Measurements from ENCODE around the gene VTI1B.
"Not testable (repeated sequence)": the region's sequence is repeated elsewhere in the genome, so short reads cannot be mapped to it uniquely, and the experiment has no call there.

The VTI1B gene

GRCh38 chr14:67633451-67634147 lies 40.8 kb downstream of the VTI1B start:
- no peak for DNase-seq

GRCh38 chr14:67630938-67631337 lies 43.5 kb downstream of the VTI1B start:
- DNase-seq = no peak

- no peak for DNase-seq
These were observed 44.2 kb downstream of the VTI1B start for GRCh38 chr14:67630186-67630585.

GRCh38 chr14:67627519-67627918 lies 46.9 kb downstream of the VTI1B start:
- no peak for DNase-seq

GRCh38 chr14:67626131-67626530 lies 48.3 kb downstream of the VTI1B start:
- DNase-seq = not testable (repeated sequence)

DNA sequence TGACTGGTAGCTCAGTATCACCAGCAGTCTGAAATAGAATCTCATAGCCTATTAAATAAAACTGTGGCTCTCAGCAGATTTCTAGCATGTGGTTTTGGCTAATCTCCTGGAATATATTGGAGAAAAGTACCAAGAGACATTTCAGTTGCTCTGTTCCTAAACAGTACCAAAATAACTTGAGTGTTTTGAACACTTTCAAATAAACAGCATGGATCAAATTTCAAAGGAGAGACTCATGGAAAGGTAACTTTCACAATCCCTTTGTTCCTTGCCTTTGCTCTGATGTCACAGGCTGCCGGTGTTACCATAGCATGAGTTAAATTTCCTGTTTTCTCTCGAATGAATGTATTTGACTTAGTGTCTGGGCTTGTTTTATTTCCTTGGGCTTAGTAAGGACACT lies 51.3 kb downstream of the VTI1B start:
- DNase-seq = no peak

GRCh38 chr14:67622675-67623074 lies 51.8 kb downstream of the VTI1B start:
- DNase-seq = peak in 27 of 58 donors; percentile 3 to 61 (median 18)

GRCh38 chr14:67620217-67620785 lies 54.1 kb downstream of the VTI1B start:
- peak in 31 of 58 donors; percentile 6 to 65 (median 24) for DNase-seq

DNA sequence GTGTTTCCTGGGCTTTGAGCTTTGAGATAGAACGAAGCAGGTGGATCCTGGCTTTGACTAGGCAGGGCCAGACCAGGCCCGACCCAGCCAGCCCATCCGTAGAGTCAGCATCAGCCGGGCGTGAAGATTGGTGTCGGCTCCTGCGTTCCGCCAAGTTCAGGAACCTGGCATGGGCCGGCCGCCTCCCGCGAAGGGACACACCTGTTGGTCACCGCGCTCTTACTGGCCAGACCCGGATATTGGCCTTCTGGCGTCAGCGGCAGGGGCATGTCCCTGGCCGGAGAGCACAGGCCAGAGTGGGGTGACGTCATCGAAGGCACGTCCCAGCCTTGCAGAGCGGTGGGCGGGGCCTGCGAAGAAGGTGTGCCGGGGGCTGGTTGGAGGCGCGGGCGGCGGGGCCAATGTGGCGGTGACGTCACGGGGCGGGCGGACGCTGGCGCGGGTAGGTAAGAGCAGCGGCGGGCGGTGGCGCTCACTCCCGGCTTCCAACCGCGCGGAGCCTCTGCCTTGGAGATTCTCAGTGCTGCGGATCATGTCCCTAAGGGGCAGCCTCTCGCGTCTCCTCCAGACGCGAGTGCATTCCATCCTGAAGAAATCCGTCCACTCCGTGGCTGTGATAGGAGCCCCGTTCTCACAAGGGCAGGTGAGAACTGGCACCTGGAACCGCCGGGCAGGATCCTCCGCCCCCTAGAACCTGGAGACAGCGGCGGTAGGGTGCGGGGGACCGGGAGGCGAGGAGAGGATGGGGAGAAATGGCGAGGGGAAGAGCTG lies 54.8 kb downstream of the VTI1B start, which contains the start of gene ARG2:
ARG2 (plus strand) TSS at position 475 of the 771 bp plus-strand sequence; CDS start at position 533, 58 bp downstream.
- DNase-seq = peak; percentile 27 to 98 (median 87)

GRCh38 chr14:67618617-67619063 lies 55.8 kb downstream of the VTI1B start:
- peak in 3 of 58 donors; percentile 2 to 56 (median 54) for DNase-seq

DNA sequence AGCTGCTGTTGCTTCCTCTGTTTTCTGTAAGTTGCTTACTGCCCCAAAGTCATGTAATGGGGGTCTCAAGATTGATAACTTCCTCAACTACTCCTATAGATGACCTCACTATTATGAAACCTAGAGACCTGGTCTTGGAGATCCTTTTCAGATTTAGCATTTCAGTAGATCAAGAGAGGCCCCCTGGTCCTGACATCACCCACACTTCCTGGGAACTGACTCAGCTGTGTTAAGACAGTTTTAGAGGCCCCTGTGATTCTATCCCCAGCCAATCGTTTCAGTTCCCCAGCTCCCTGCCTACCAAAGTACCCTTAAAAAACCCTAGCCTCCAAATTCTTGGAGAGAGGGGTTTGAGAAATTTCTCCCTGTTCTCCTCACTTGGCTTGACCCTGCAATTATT lies 63.9 kb downstream of the VTI1B start:
- DNase-seq = no peak

- DNase-seq = no peak
These were observed 64.7 kb downstream of the VTI1B start for GRCh38 chr14:67609642-67610310.

DNA sequence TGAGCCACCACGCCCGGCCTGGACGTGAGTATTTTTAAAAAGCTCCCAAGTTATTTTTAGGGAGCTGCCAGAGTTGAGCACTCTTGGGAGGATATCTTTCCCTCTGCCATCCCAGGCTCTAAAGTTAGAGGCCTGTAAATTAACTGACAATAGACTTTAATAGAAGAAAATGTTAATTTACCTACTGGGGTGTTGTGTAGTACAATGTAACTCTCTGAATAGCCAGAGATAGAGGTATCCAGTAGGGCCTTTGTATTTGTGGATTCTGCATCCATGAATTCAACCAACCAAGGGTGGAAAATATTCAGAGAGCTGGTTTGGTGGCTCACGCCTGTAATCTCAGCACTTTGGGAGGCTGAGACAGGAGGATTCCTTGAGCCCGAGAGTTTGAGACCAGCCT lies 66.8 kb downstream of the VTI1B start:
- no peak for DNase-seq

- no peak for DNase-seq
These were observed 71.4 kb downstream of the VTI1B start for GRCh38 chr14:67602995-67603545.

DNA sequence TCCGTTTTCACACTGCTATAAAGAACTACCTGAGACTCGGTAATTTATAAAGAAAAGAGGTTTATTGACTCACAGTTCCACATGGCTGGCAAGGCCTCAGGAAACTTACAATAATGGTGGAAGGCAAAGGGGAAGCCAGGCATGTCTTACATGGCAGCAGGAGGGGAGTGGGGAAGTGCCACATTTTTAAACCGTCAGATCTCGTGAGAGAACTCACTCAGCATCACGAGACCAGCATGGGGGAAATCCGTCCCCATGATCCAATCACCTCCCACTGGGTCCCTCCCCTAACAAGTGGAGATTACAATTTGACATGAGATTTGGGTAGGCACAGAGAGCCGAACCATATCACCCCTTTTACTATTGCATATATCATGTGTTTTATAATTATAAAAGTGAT lies 72.4 kb downstream of the VTI1B start:
- no peak for DNase-seq

GRCh38 chr14:67600562-67600974 lies 73.9 kb downstream of the VTI1B start:
- not testable (repeated sequence) for DNase-seq

DNA sequence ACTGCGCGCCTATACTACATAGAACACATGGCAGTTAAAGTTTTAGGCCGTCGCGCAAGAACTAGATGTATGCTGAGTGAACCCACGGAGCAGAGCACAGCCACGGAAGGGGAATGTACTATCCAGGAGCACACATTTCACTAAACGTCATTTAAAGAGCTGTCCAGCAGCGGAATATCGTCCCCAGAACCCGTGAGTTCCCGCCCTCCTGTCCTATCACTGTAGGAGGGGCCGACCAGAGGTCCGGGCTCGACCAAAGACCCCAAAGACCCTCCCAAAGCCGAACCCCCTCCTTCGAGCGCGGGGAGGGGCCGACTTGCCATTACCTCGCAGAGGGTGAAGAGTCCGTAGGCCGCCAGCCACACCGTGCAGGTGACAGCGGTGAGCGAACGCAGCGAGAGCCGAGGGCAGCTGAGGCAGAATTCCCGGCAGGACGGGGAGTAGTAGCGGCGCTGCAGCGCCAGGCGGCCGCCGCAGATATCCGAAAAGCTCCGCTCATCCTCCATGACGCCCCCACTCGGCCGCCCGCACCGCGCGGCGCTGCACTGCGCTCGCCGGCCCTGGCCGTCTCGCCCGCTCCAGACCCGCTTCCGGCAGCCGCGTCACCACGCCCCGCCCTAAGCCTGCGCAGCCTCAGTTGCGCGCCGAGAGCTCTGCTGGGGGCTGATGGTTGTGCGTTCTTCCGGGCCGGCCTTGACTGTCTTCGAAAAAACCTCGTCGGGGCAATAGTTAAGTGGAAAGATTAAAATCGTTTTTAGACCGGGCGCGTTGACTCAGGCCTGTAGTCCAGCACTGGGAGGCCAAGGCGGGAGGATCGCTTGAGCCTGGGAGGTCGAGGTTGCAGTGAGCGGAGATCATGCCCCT lies 74.5 kb downstream of the VTI1B start, which contains the start of gene PIGH:
PIGH (minus strand) TSS at position 571 of the 864 bp plus-strand sequence; CDS start at position 506, 65 bp downstream.
- DNase-seq = peak; percentile 39 to 92 (median 84)
